HG03575 (cell line): ENCODE measurements around the gene HECTD4.
"Not testable (repeated sequence)": the region's sequence is repeated elsewhere in the genome, so short reads cannot be mapped to it uniquely, and the experiment has no call there.

Experiments used
- ATAC-seq: cut with Tn5 transposase; IDR thresholded peaks from one replicate; pipeline ENCODE4 v1.9.1; 2021; ENCODE audit not compliant: unreplicated experiment, insufficient number of reproducible peaks, low FRiP score; ENCODE audit errors: extremely low read depth

HECTD4 gene

DNA sequence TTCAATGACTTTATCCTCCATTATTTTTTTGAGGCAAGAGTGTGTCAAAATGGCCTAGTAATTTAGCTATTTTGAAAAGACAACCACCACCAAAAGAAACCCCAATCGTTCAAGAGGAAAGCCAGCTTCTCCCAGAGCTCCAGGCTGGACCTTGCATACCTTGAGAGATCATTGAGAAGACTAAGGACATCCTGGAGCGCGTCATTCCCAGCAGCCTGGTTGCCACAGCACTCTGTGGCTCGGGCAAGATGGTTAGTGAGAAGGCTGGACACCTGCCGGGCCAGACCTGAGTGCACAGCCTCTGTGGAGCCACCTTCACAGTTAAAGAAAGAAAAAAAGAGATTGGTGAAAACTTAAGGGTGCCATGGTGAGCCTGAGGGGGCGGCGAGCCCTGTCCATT, 145.4 kb downstream of the HECTD4 start:
- ATAC-seq: no peak

DNA sequence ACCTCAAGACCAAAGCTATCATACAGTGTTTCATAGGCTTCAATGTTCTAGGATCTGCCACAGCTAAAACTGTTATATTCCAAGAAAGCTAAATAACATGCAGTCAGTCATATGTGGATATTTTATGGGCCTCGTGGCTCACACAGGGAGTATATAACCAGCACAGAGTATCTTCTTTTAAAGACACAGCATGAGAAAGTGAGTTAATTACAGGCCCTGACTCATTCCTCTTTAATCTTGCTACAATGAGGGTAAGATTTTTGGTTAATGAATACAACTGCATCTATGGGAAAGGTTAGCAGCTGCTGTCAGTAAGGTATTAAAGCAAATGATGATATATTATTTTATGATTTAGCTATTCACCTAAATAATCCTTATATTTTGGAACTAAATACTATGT, 145.8 kb downstream of the HECTD4 start:
- ATAC-seq: no peak

GRCh38 chr12:112234303-112234702, 147.9 kb downstream of the HECTD4 start:
- ATAC-seq: no peak

DNA sequence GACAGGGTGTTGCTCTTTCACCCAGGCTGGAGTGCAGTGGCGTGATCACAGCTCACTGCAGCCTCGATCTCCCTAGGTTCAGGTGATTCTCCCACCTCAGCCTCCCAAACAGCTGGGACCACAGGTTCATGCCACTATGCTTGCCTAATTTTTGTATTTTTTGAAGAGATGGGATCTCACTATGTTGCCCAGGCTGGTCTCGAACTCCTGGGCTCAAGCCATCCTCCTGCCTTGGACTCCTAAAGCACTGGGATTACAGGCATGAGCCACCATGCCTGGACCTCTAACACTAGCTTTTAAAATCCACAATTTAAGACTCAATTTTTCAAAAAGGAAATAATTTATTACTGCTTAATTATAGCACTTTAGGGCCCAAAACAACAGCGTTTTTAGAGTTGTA, 149.0 kb downstream of the HECTD4 start:
- no peak for ATAC-seq

DNA sequence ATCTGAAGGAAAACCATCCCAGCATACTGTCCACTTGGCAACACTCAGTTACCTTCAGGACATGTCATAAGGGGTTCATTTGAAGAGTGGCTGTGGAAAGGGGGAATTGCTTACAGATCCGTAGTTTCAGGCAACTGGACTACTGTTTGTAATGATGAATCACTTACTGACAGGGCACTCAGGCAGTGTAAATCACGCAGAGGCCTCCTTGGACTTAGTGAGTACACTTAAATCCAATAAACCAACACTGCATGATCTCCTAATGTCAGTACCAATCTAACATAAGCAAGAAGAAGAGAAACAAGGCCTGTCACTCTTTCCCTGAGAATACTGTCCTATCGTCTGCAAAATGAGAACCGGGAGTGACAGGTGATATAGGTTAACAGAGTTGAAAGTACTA, 152.1 kb downstream of the HECTD4 start:
- ATAC-seq: no peak

- ATAC-seq: no peak
Observed at GRCh38 chr12:112226768-112227167, 155.5 kb downstream of the HECTD4 start.

DNA sequence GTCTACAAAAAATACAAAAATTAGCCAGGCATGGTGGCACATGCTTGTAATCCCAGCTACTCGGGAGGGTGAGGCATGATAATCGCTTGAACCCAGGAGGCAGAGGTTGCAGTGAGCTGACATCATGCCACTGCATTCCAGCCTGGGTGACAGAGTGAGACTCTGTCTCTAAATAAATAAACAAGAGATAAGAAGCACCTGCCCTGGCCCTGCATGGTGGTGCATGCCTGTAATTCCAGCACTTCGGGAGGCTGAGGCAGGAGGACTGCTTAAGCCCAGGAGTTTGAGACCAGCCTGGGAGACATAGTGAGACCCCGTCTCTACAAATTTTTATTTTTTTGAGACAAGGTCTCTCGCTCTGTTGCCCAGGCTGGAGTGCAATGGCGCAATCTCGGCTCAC, 161.6 kb downstream of the HECTD4 start:
- ATAC-seq: not testable (repeated sequence)

GRCh38 chr12:112219195-112219594, 163.0 kb downstream of the HECTD4 start:
- no peak for ATAC-seq

DNA sequence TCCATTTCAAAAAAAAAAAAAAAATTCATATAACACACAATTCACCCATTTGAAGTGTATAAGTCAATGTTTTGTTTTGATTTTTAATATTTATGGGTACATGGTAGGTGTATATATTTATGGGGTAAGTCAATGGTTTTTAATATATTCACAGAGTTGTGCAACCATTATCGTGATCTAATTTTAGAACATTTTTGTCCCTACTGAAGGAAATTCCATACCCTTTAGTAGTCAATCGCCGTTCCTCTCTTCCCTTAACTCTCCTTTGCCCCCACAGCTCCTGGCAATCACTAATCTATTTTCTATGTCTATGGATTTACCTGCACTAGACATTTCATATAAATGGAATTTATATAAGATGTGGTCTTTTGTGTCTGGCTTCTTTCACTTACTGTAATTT, 164.1 kb downstream of the HECTD4 start:
- ATAC-seq: no peak

- ATAC-seq: no peak
Observed at GRCh38 chr12:112217647-112218046, 164.6 kb downstream of the HECTD4 start.

DNA sequence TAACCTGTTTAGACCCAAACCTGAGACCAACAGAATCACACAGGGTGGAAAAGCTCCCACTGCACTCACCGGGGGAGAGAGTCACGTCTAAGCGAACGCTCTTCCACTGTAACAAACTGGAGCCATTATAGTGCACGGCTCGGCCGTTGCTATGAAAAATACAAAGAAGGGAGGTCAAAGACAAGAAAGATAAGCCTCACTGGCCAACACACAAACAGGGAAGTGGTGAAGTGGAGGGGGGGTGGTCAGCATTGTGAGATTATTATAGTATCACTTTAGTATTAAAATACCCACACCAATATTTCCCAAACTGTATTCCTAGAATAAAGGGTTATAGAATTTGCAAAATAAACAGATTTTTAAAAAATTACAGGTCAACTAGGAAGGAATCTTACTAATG, 166.0 kb downstream of the HECTD4 start:
- ATAC-seq: no peak

GRCh38 chr12:112214064-112214463, 168.2 kb downstream of the HECTD4 start:
- no peak for ATAC-seq

DNA sequence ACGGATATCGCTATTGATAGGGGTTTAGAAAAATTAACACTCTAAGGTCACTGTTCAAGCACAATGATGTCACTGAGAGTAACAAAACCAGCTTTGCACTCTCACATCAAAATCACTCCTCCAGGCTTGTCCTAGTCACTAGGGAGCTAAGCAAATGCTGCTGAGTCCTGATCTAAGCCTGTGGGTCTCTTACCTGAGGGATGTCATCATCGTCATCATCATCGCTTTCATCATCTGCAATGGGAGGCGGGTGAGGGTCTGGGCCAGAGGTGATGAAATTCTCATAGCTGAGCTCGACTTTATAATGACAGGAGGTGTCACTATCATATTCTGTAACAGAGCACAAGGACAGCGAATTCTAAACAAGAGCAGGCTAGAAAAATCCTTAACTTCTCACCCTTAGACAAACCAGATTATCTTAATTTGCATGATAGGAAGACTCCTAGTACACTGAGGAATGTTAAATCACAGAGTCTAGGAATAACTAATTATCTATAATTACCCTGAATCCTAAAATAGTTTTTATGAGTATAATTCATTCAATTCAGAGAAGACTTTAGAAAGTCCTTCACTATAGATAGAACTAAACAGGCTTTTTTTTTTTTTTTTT, 173.8 kb downstream of the HECTD4 start:
- no peak for ATAC-seq

GRCh38 chr12:112207397-112207924, 174.8 kb downstream of the HECTD4 start:
- no peak for ATAC-seq

- no peak for ATAC-seq
Observed at GRCh38 chr12:112206944-112207343, 175.3 kb downstream of the HECTD4 start.

GRCh38 chr12:112199136-112199535, 183.1 kb downstream of the HECTD4 start:
- ATAC-seq: no peak

DNA sequence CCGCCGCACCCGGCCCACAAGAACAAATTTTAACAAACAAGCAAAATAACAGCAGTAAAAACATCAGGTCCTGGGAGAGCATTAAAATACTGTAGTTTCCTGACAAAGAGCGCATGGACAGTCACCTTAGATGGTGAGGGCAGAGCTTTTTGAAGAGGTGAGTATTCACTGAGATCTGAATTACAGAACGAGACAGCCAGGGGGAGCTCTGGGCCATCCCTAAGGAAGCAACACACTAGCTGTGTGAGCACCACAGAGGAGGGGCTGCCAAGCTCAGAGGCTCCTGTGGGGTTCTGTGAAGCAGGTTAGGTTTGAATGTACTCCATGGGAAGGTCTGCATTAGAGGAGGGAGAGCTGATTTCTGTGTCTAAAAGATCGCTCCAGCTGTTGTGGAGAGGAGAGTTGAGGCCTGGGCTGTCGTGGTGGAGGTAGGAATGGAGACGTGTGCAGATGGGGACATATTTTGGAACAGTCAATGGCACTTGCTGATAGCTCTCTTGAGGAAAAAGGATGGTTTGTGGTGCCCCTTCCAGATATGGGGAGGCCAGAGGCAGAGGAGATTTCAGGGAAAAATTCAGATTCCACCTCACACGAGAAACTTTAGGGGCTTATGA, 184.0 kb downstream of the HECTD4 start:
- no peak for ATAC-seq

GRCh38 chr12:112196196-112196875, 185.9 kb downstream of the HECTD4 start:
- no peak for ATAC-seq

DNA sequence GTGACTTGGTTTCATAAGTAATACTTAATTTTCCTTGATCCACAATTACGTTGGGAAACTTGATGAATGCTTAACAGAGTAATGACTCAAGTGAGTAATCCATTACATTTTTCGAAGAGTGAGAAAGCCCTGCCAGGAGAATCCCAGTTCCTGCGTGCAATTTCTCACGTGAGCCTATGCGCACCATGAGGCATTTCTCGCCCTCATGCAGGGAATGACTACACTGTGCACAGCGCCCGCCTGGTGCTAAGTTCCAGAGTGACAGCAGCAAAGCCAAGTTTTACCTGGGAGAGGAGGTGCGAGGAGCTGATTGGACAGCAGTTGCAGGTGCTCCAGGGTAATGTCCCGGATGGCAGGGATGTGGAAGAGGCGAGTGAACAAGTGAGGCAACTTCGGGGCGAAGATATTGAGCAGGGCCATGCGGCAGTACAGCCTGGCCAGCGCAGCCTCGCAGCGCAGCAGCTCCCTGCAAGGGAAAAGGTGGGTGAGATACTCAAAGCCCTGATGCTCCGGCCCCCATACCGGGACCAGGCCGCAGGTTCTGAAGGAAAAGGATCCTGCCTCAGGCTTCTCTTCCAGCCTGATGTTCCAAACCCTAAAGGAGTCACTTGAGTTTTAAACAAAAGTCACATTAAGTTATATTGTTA, 187.5 kb downstream of the HECTD4 start:
- ATAC-seq: no peak

DNA sequence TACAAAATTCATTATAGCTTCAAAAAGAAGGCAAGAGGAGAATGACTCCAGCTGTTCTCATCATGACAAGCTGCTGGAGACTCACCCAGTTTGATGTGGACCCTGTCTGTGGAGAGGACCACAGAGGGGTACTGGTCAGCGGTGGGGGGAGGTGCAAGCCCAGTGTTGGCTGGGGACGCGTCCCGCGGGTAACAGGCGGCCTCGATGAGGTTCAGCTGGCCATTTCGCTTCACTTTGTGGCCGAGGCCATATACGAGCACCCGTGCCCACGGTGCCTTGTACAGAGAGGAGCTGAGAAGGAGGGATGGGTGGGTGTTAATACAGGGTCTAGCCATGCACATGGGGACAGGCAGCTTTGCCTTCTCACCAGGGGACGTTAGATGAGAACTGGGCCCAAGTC, 189.8 kb downstream of the HECTD4 start:
- no peak for ATAC-seq
